B cell (primary cell): Measurements from ENCODE around the gene CFAP65. TPM values are rescaled to one million over a fixed set of nuclear protein-coding genes. Genes with fewer than 3 reads are reported as not detected.
A peak's percentile ranks its signal among the peaks of the same experiment; 100 is the strongest.

Experiments used
- ATAC-seq: fragments of 200-7000 bp; cut with Tn5 transposase; one replicate; pipeline ENCODE4 v1.10.0; 2021; ENCODE audit warnings: low read depth, mild to moderate bottlenecking, moderate number of reproducible peaks, moderate library complexity
- CTCF ChIA-PET: fragments of 350-600 bp; sonication (Branson Sonifier 250); formaldehyde crosslinking; loops from one replicate; lab custom pipeline; 2021; ENCODE audit warnings: antibody characterized with exemption, inconsistent platforms; lab: Charles Lee
- POLR2A ChIA-PET: fragments of 350-600 bp; sonication (Branson Sonifier 250); formaldehyde crosslinking; loops from one replicate; lab custom pipeline; 2021; ENCODE audit warnings: antibody characterized with exemption; lab: Charles Lee
- DNase-seq: peaks from one replicate; pipeline ENCODE4 v3.0.0; 2013
- H2AFZ ChIP-seq: 2 replicates; pipeline ENCODE4 v1.6.1; 2012; ENCODE audit warnings: mild to moderate bottlenecking, low read depth, low read length; ENCODE audit not compliant: insufficient read depth, poor library complexity, severe bottlenecking
- H3K27ac ChIP-seq, 2 donors: 1 replicate in 1 of 2; 2 replicates in 1 of 2; pipeline ENCODE4 v1.5.1; 2012 to 2013; ENCODE audit warnings: low read length in 2 of 2, mild to moderate bottlenecking in 2 of 2, moderate library complexity in 1 of 2
- H3K27me3 ChIP-seq, 4 experiments: fragments of 200-600 bp in 1 of 4; sonication (generic) in 1 of 4; replicated peaks in 1 of 4; 1 replicate in 2 of 4; 2 replicates in 2 of 4; pipeline versions ENCODE4 v1.6.1 to v1.7.0; 2013 to 2016; ENCODE audit warnings: low read length in 3 of 4, mild to moderate bottlenecking in 2 of 4, mixed read lengths in 1 of 4, moderate library complexity in 1 of 4; ENCODE audit not compliant: insufficient read depth in 4 of 4, control insufficient read depth in 3 of 4; ENCODE audit errors: control extremely low read depth in 1 of 4
- H3K36me3 ChIP-seq, 2 experiments: replicated peaks in 1 of 2; 1 replicate in 1 of 2; 2 replicates in 1 of 2; pipeline versions ENCODE4 v1.6.1 to v1.7.1; 2013; ENCODE audit warnings: low read length in 1 of 2; ENCODE audit not compliant: insufficient read depth in 2 of 2, control insufficient read depth in 1 of 2; ENCODE audit errors: control extremely low read depth in 1 of 2, extremely low read depth in 1 of 2
- H3K4me1 ChIP-seq, 2 donors: fragments of 200-600 bp in 1 of 2; sonication (generic) in 1 of 2; 1 replicate in 1 of 2; 2 replicates in 1 of 2; pipeline versions ENCODE4 v1.5.1 to v1.6.1; 2013 to 2017; ENCODE audit warnings: low read length in 2 of 2; ENCODE audit not compliant: control insufficient read depth in 2 of 2, insufficient read depth in 2 of 2
- H3K4me2 ChIP-seq: replicated peaks from 2 replicates; pipeline ENCODE3; 2012; ENCODE audit warnings: mild to moderate bottlenecking, low read depth, low read length; ENCODE audit not compliant: poor library complexity, severe bottlenecking
- H3K4me3 ChIP-seq, 5 experiments: fragments of 200-600 bp in 1 of 5; sonication (generic) in 1 of 5; 1 replicate in 3 of 5; 2 replicates in 2 of 5; pipeline versions ENCODE4 v1.5.1 to v1.7.0; 2011 to 2016; ENCODE audit warnings: low read length in 4 of 5, mild to moderate bottlenecking in 4 of 5, low read depth in 2 of 5, control low read depth in 1 of 5, moderate library complexity in 1 of 5; ENCODE audit not compliant: insufficient read depth in 1 of 5; ENCODE audit errors: control extremely low read depth in 1 of 5, extremely low read depth in 1 of 5
- H3K79me2 ChIP-seq: fragments of 200-600 bp; sonication (generic); one replicate; pipeline ENCODE4 v1.6.0; 2016; ENCODE audit warnings: low read length; ENCODE audit not compliant: control insufficient read depth, insufficient read depth
- H3K9ac ChIP-seq: fragments of 200-600 bp; sonication (generic); 2 replicates; pipeline ENCODE4 v1.6.1; 2017; ENCODE audit warnings: mild to moderate bottlenecking, low read length, moderate library complexity
- H3K9me3 ChIP-seq, 3 donors: one replicate each; pipeline versions ENCODE4 v1.6.1 to v1.7.1; 2013; ENCODE audit warnings: low read length in 2 of 3; ENCODE audit not compliant: control insufficient read depth in 2 of 3, insufficient read depth in 1 of 3; ENCODE audit errors: control extremely low read depth in 1 of 3
- H4K20me1 ChIP-seq: 2 replicates; pipeline ENCODE4 v1.6.0; 2012; ENCODE audit warnings: mild to moderate bottlenecking, low read length; ENCODE audit not compliant: insufficient read depth, control insufficient read depth, poor library complexity, severe bottlenecking
- H3K27ac Mint-ChIP-seq: one replicate; pipeline ENCODE4 v1.8.0; 2021; ENCODE audit warnings: mixed read lengths
- H3K27me3 Mint-ChIP-seq: one replicate; pipeline ENCODE4 v1.8.0; 2021; ENCODE audit warnings: mixed read lengths
- H3K4me1 Mint-ChIP-seq: one replicate; pipeline ENCODE4 v1.8.0; 2021; ENCODE audit warnings: mixed read lengths
- H3K4me3 Mint-ChIP-seq: one replicate; pipeline ENCODE4 v1.8.0; 2021; ENCODE audit warnings: mixed read lengths
- H3K9me3 Mint-ChIP-seq: one replicate; pipeline ENCODE4 v1.8.0; 2022; ENCODE audit warnings: mixed read lengths; ENCODE audit not compliant: insufficient read depth
- EZH2 ChIP-seq: IDR thresholded peaks from 2 replicates; pipeline ENCODE4 v1.6.1; 2012; ENCODE audit warnings: borderline replicate concordance, low read depth, mild to moderate bottlenecking, moderate library complexity, low read length; ENCODE audit not compliant: insufficient read depth, poor library complexity, severe bottlenecking
- WGBS: methylation state at CpG from one replicate; pipeline ENCODE4 v1.1.5; 2013; ENCODE audit warnings: missing lambda C conversion rate; ENCODE audit not compliant: insufficient coverage; 5-methylcytosine and 5-hydroxymethylcytosine counted together
- intact Hi-C: fragments of 100-400 bp; cut with micrococcal nuclease; formaldehyde crosslinking; loops from one replicate; pipeline ENCODE4 v1.10.0; 2022
- polyA plus RNA-seq: library from polyadenylated mRNA; depleted of rRNA; stranded (reverse); fragments of >200 nt; gene quantifications from 2 replicates; pipeline ENCODE4 v1.2.3, GENCODE V29; 2012
- total RNA-seq, 2 donors: library from RNA; stranded (reverse); fragments of 120-200 nt in 1 of 2; gene quantifications; 1 replicate in 1 of 2; 2 replicates in 1 of 2; pipeline versions ENCODE4 v1.2.3 to v1.2.4, GENCODE V29; 2013 to 2022
- TF ChIP-seq, protein P1 (sequence below): fragments of 200-600 bp; IDR thresholded peaks from one replicate; pipeline ENCODE4 v1.8.0; 2022; ENCODE audit warnings: antibody characterized with exemption, mild to moderate bottlenecking

Gene CFAP65
- total and polyA plus RNA-seq, 2 donors (not counting 1 experiment from before 2014, with no cell fraction given) = not detected

GRCh38 chr2:218993345-218994315 is 47.7 kb downstream of the CFAP65 start, which contains the start of gene CRYBA2:
Gene CRYBA2, minus strand, starts transcription at chr2:218993422. Its CDS starts 246 bp downstream, at chr2:218993176.
- intact Hi-C loops = loop anchor here (10.0 kb wide), 1 partner anchor 61 kb away; no protein-coding TSS in a partner anchor

More at GRCh38 chr2:218993345-218994315, 47.7 kb downstream of the CFAP65 start, which contains the start of gene CRYBA2:
- H3K9me3 ChIP-seq = peaks cover 0 to 37% (median 0%) of the 10 kb centered on the region in 3 donors
- ChIA-PET POLR2A (no interaction called here), CTCF (interaction anchor here (1.2 to 3.3 kb wide), 5 partner anchors 12 to 166 kb away, joined by 3 to 17 read pairs (median 7); no protein-coding TSS in a partner anchor)
- no peak within 1 kb of the TSS for H3K27ac ChIP-seq
- no peaks in the 10 kb centered on the region for H4K20me1 ChIP-seq
- H2AFZ ChIP-seq = peak within 1 kb of the TSS; percentile 46
- peak within 1 kb of the TSS in 3 of 5 experiments; percentile 7 to 29 (median 11) for H3K4me3 ChIP-seq
- peaks cover 27 to 36% of the 10 kb centered on the region in 2 donors for H3K4me1 ChIP-seq
- ATAC-seq = no peak
- H3K79me2 ChIP-seq = no peaks in the 10 kb centered on the region
- Mint-ChIP-seq H3K4me3 (peak within 1 kb of the TSS; percentile 34), H3K27ac (no peak within 1 kb of the TSS), H3K27me3 (peaks cover 73% of the 10 kb centered on the region), H3K9me3 (no peaks in the 10 kb centered on the region), H3K4me1 (peaks cover 15% of the 10 kb centered on the region)
- peak; percentile 34 for DNase-seq
- peaks cover 0 to 96% (median 66%) of the 10 kb centered on the region in 4 experiments for H3K27me3 ChIP-seq
- no peaks in the 10 kb centered on the region for H3K36me3 ChIP-seq
- 7% methylated on average over 87 of the region's 88 CpGs for WGBS
- H3K4me2 ChIP-seq = peak within 1 kb of the TSS; percentile 71
- TF ChIP-seq, protein P1, sequence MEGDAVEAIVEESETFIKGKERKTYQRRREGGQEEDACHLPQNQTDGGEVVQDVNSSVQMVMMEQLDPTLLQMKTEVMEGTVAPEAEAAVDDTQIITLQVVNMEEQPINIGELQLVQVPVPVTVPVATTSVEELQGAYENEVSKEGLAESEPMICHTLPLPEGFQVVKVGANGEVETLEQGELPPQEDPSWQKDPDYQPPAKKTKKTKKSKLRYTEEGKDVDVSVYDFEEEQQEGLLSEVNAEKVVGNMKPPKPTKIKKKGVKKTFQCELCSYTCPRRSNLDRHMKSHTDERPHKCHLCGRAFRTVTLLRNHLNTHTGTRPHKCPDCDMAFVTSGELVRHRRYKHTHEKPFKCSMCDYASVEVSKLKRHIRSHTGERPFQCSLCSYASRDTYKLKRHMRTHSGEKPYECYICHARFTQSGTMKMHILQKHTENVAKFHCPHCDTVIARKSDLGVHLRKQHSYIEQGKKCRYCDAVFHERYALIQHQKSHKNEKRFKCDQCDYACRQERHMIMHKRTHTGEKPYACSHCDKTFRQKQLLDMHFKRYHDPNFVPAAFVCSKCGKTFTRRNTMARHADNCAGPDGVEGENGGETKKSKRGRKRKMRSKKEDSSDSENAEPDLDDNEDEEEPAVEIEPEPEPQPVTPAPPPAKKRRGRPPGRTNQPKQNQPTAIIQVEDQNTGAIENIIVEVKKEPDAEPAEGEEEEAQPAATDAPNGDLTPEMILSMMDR = no peak
- TF ChIP-seq EZH2 = no peak
- H3K9ac ChIP-seq = peak within 1 kb of the TSS; percentile 23
